Measurements from ENCODE around the gene VPS26A. TPM values are rescaled to one million over a fixed set of nuclear protein-coding genes. Genes with fewer than 3 reads are reported as not detected.

The VPS26A gene
- total RNA-seq, 1 donor from 2014 or later = 51.5 TPM

- peak overlapping the region; percentile 95 for H3K27ac ChIP-seq
- intact Hi-C loops (cut with DNase I) = loop anchor here (5.0 kb wide), 1 partner anchor 83 kb away; no protein-coding TSS in a partner anchor
- peak; percentile 52 for ATAC-seq
- H3K9me3 ChIP-seq = no peaks in the 10 kb centered on the region
- H3K4me1 ChIP-seq = peaks cover 19% of the 10 kb centered on the region
- DNase-seq = no peak
- peak overlapping the region; percentile 58 for H3K4me3 ChIP-seq
- no peaks in the 10 kb centered on the region for H3K27me3 ChIP-seq
- TF ChIP-seq CTCF (IDR thresholded peaks at IDR 0.05) = no peak
- no peaks in the 10 kb centered on the region for H3K36me3 ChIP-seq
Observed at GRCh38 chr10:69089638-69090599, 34.1 kb upstream of the VPS26A start.

- H3K9me3 ChIP-seq = no peaks in the 10 kb centered on the region
- peaks cover 20% of the 10 kb centered on the region for H3K4me1 ChIP-seq
- H3K27ac ChIP-seq = peak overlapping the region; percentile 95
- ATAC-seq (no peak), DNase-seq (no peak)
- H3K4me3 ChIP-seq = peak overlapping the region; percentile 58
- intact Hi-C loops (cut with DNase I) = loop anchor here (5.0 kb wide), 1 partner anchor 83 kb away; no protein-coding TSS in a partner anchor
- H3K27me3 ChIP-seq = no peaks in the 10 kb centered on the region
- no peak for TF ChIP-seq CTCF (IDR thresholded peaks at IDR 0.05)
- H3K36me3 ChIP-seq = no peaks in the 10 kb centered on the region
Observed at GRCh38 chr10:69090685-69091084, 33.3 kb upstream of the VPS26A start.

GRCh38 chr10:69091143-69091651, 32.8 kb upstream of the VPS26A start:
- Histone ChIP-seq H3K9me3 (no peaks in the 10 kb centered on the region), H3K27ac (peak overlapping the region; percentile 95), H3K36me3 (no peaks in the 10 kb centered on the region), H3K27me3 (no peaks in the 10 kb centered on the region), H3K4me1 (peaks cover 25% of the 10 kb centered on the region), H3K4me3 (peak overlapping the region; percentile 58)
- no peak for TF ChIP-seq CTCF (IDR thresholded peaks at IDR 0.05)
- intact Hi-C loops (cut with DNase I) = loop anchor here (5.0 kb wide), 1 partner anchor 84 kb away; no protein-coding TSS in a partner anchor
- ATAC-seq (no peak), DNase-seq (no peak)

GRCh38 chr10:69092959-69093850, 30.8 kb upstream of the VPS26A start:
- intact Hi-C loops (cut with DNase I) = loop anchor here (5.0 kb wide), 1 partner anchor 86 kb away; no protein-coding TSS in a partner anchor
- Histone ChIP-seq H3K4me3 (no peak overlapping the region), H3K27me3 (no peaks in the 10 kb centered on the region), H3K9me3 (no peaks in the 10 kb centered on the region), H3K4me1 (peaks cover 18% of the 10 kb centered on the region), H3K36me3 (peaks cover 7% of the 10 kb centered on the region), H3K27ac (no peak overlapping the region)
- ATAC-seq = peak; percentile 92
- peak; percentile 73 for TF ChIP-seq CTCF (IDR thresholded peaks at IDR 0.05)
- DNase-seq = no peak

- Histone ChIP-seq H3K27me3 (no peaks in the 10 kb centered on the region), H3K27ac (no peak overlapping the region), H3K4me1 (peaks cover 18% of the 10 kb centered on the region), H3K9me3 (no peaks in the 10 kb centered on the region), H3K36me3 (peaks cover 7% of the 10 kb centered on the region), H3K4me3 (no peak overlapping the region)
- ATAC-seq = peak; percentile 42
- no peak for DNase-seq
- peak; percentile 6 for TF ChIP-seq CTCF (IDR thresholded peaks at IDR 0.05)
- intact Hi-C loops (cut with DNase I) = loop anchor here (5.0 kb wide), 1 partner anchor 87 kb away; no protein-coding TSS in a partner anchor
Observed at GRCh38 chr10:69093933-69094332, 30.0 kb upstream of the VPS26A start.
